Measurements from ENCODE around the gene TMEM198. TPM values are rescaled to one million over a fixed set of nuclear protein-coding genes. Genes with fewer than 3 reads are reported as not detected.

Gene TMEM198
- total RNA-seq, 2 experiments from 2014 or later, result 5.9 to 7.1 TPM

- POLR2A ChIA-PET, result interaction anchor here (0.6 kb wide), 1 partner anchor 816 kb away, joined by 4 read pairs; no protein-coding TSS in a partner anchor
These were observed 21.6 kb downstream of the TMEM198 start for GRCh38 chr2:219565130-219566080.

GRCh38 chr2:219566640-219567039 lies 22.8 kb downstream of the TMEM198 start:
- CTCF ChIA-PET, result interaction anchor here (1.4 kb wide), 1 partner anchor 76 kb away, joined by 3 read pairs; no protein-coding TSS in a partner anchor
- POLR2A ChIA-PET, result no interaction called here

More at GRCh38 chr2:219565130-219566080, 21.6 kb downstream of the TMEM198 start:
- CTCF ChIA-PET, result no interaction called here

- CTCF ChIA-PET, result interaction anchor here (1.4 kb wide), 1 partner anchor 76 kb away, joined by 3 read pairs; no protein-coding TSS in a partner anchor
- POLR2A ChIA-PET, result no interaction called here
These were observed 23.3 kb downstream of the TMEM198 start for GRCh38 chr2:219567131-219567530.

GRCh38 chr2:219567791-219568361 lies 24.0 kb downstream of the TMEM198 start:
- ChIA-PET POLR2A (no interaction called here), CTCF (interaction anchor here (1.4 kb wide), 1 partner anchor 75 kb away, joined by 3 read pairs; no protein-coding TSS in a partner anchor)

- CTCF ChIA-PET, result no interaction called here
These were observed 25.2 kb downstream of the TMEM198 start for GRCh38 chr2:219569041-219569440.

GRCh38 chr2:219569635-219570034 lies 25.8 kb downstream of the TMEM198 start:
- CTCF ChIA-PET, result interaction anchor here (2.0 kb wide), 1 partner anchor 9 kb away, joined by 11 read pairs; no protein-coding TSS in a partner anchor
- POLR2A ChIA-PET, result no interaction called here

More at GRCh38 chr2:219569041-219569440, 25.2 kb downstream of the TMEM198 start:
- POLR2A ChIA-PET, result no interaction called here

GRCh38 chr2:219570194-219570923 lies 26.5 kb downstream of the TMEM198 start:
- ChIA-PET POLR2A (interaction anchor here (0.6 kb wide), 1 partner anchor 17 kb away, joined by 3 read pairs; no protein-coding TSS in a partner anchor), CTCF (interaction anchor here (1.5 to 2.0 kb wide), 2 partner anchors 10 to 29 kb away, joined by 5 to 11 read pairs; no protein-coding TSS in a partner anchor)

- ChIA-PET CTCF (interaction anchor here (0.5 to 2.0 kb wide), 3 partner anchors 11 to 113 kb away, joined by 4 to 11 read pairs (median 5); no protein-coding TSS in a partner anchor), POLR2A (interaction anchor here (0.6 kb wide), 1 partner anchor 17 kb away, joined by 3 read pairs; no protein-coding TSS in a partner anchor)
These were observed 27.1 kb downstream of the TMEM198 start for GRCh38 chr2:219570924-219571310.

GRCh38 chr2:219571311-219572236 lies 27.7 kb downstream of the TMEM198 start, which contains the start of gene OBSL1:
TSS of gene OBSL1 (minus strand) at chr2:219571539. CDS start at chr2:219571232, 307 bp downstream.
- ChIA-PET CTCF (interaction anchor here (0.5 to 2.0 kb wide), 4 partner anchors 11 to 360 kb away, joined by 4 to 11 read pairs (median 5); no protein-coding TSS in a partner anchor), POLR2A (interaction anchor here (0.6 kb wide), 1 partner anchor 199 kb away, joined by 3 read pairs; no protein-coding TSS in a partner anchor)

- CTCF ChIA-PET, result interaction anchor here (1.5 kb wide), 1 partner anchor 31 kb away, joined by 5 read pairs; no protein-coding TSS in a partner anchor
- POLR2A ChIA-PET, result interaction anchor here (0.6 kb wide), 1 partner anchor 199 kb away, joined by 3 read pairs; no protein-coding TSS in a partner anchor
These were observed 28.6 kb downstream of the TMEM198 start, which contains the start of gene INHA for GRCh38 chr2:219572237-219573001. TSS of gene INHA (plus strand) at chr2:219572310. CDS start at chr2:219572375, 65 bp downstream.

- POLR2A ChIA-PET, result no interaction called here
- CTCF ChIA-PET, result no interaction called here
These were observed 29.3 kb downstream of the TMEM198 start for GRCh38 chr2:219573166-219573565.

GRCh38 chr2:219574484-219575311 lies 30.9 kb downstream of the TMEM198 start:
- ChIA-PET POLR2A (no interaction called here), CTCF (no interaction called here)

- ChIA-PET CTCF (no interaction called here), POLR2A (no interaction called here)
These were observed 32.0 kb downstream of the TMEM198 start for GRCh38 chr2:219575566-219576504.

- POLR2A ChIA-PET, result no interaction called here
- CTCF ChIA-PET, result interaction anchor here (1.6 kb wide), 1 partner anchor 17 kb away, joined by 4 read pairs; no protein-coding TSS in a partner anchor
These were observed 32.9 kb downstream of the TMEM198 start for GRCh38 chr2:219576505-219577388.

Data from activated CD8-positive, alpha-beta memory T cell treated with anti-CD3 and anti-CD28 coated beads for 36 hours (primary cell).